OCI-LY1 (cell line): Measurements from ENCODE around the gene AP1M1.

Source experiments
- H2AFZ ChIP-seq: fragments of 200-600 bp; sonication (generic), shearing (Covaris generic); 2 replicates; pipeline ENCODE4 v1.6.0; 2014; ENCODE audit warnings: antibody characterized with exemption, mild to moderate bottlenecking, low read length
- H3F3A ChIP-seq: fragments of 200-600 bp; sonication (generic), shearing (Covaris generic); 2 replicates; pipeline ENCODE4 v1.6.0; 2014; ENCODE audit warnings: mild to moderate bottlenecking, antibody characterized with exemption, low read length, moderate library complexity; ENCODE audit not compliant: insufficient read depth
- H3K27ac ChIP-seq: fragments of 200-600 bp; sonication (generic); 2 replicates; pipeline ENCODE4 v1.5.1; 2014; ENCODE audit warnings: low read length, mixed run types, mild to moderate bottlenecking, low read depth; ENCODE audit not compliant: poor library complexity, severe bottlenecking
- H3K27me3 ChIP-seq: fragments of 200-600 bp; sonication (generic); 2 replicates; pipeline ENCODE4 v1.6.0; 2014; ENCODE audit warnings: antibody characterized with exemption, mild to moderate bottlenecking, low read length, moderate library complexity; ENCODE audit not compliant: insufficient read depth
- H3K36me3 ChIP-seq: fragments of 200-600 bp; sonication (generic); 2 replicates; pipeline ENCODE4 v1.6.1; 2014; ENCODE audit warnings: mild to moderate bottlenecking, antibody characterized with exemption, low read length, moderate library complexity, mixed read lengths; ENCODE audit not compliant: insufficient read depth
- H3K4me1 ChIP-seq: fragments of 200-600 bp; sonication (generic); 2 replicates; pipeline ENCODE4 v1.5.1; 2014; ENCODE audit warnings: mild to moderate bottlenecking, low read length, moderate library complexity; ENCODE audit not compliant: insufficient read depth, severe bottlenecking
- H3K4me2 ChIP-seq: fragments of 200-600 bp; sonication (generic), shearing (Covaris generic); 2 replicates; pipeline ENCODE4 v1.6.1; 2014; ENCODE audit warnings: low read length
- H3K4me3 ChIP-seq: fragments of 200-600 bp; sonication (generic); 2 replicates; pipeline ENCODE4 v1.5.1; 2014; ENCODE audit warnings: low read length, low read depth, mild to moderate bottlenecking, mixed read lengths; ENCODE audit not compliant: poor library complexity, severe bottlenecking
- H3K79me2 ChIP-seq: fragments of 200-600 bp; shearing (Covaris generic); 2 replicates; pipeline ENCODE4 v1.6.1; 2016; ENCODE audit warnings: mixed run types, low read length, mixed read lengths; ENCODE audit not compliant: insufficient read depth
- H3K9ac ChIP-seq: fragments of 200-600 bp; sonication (generic), shearing (Covaris generic); 2 replicates; pipeline ENCODE4 v1.6.1; 2014; ENCODE audit warnings: mild to moderate bottlenecking, low read length, mixed read lengths
- H3K9me2 ChIP-seq: fragments of 200-600 bp; sonication (generic), shearing (Covaris generic); 2 replicates; pipeline ENCODE4 v1.6.1; 2014; ENCODE audit warnings: low read depth, mild to moderate bottlenecking, low read length, mixed read lengths
- H3K9me3 ChIP-seq: fragments of 200-600 bp; shearing (Covaris generic); 2 replicates; pipeline ENCODE4 v1.6.1; 2014; ENCODE audit warnings: low read length, mixed read lengths
- H4K20me1 ChIP-seq: fragments of 200-600 bp; sonication (generic), shearing (Covaris generic); 2 replicates; pipeline ENCODE4 v1.6.0; 2016; ENCODE audit warnings: mild to moderate bottlenecking, low read length; ENCODE audit not compliant: insufficient read depth
- EZH2 ChIP-seq: fragments of 200-600 bp; sonication (generic), shearing (Covaris generic); IDR thresholded peaks from 2 replicates; pipeline ENCODE4 v1.8.0; 2017; ENCODE audit warnings: borderline replicate concordance, mixed run types, mild to moderate bottlenecking, antibody characterized with exemption, low read length, moderate library complexity, mixed read lengths
- TF ChIP-seq, protein P1 (sequence below): fragments of 200-600 bp; sonication (generic), shearing (Covaris generic); IDR thresholded peaks from 2 replicates; pipeline ENCODE4 v1.5.1; 2017; ENCODE audit warnings: mild to moderate bottlenecking, antibody characterized with exemption, low read length, moderate library complexity, mixed read lengths

Gene AP1M1

DNA sequence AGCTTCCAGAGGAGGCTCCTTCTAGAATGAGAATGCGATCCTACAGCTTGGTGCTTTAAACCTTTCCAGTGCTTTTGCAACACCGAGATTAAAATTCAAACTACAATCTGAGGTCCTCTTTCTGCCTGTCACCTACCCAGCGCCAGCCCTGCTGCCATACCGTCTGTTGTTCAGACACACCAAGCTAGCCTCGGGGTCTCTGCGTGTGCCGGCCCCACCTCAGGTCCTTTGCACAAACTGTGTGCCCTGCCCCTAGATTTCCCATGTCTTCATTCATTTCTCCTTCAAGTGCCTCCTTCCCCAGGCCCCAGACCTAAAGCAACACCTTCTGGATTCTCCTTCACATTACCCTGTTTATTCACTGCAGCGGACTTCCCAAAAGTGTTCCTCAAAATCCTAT is 43.2 kb upstream of the AP1M1 start:
- Histone ChIP-seq H3K4me2 (no peak overlapping the region; the same call in 1 of the 2 replicates), H3K27me3 (no peaks in the 10 kb centered on the region), H3K4me3 (no peak overlapping the region), H3K4me1 (peaks cover 24% of the 10 kb centered on the region), H3F3A (no peaks in the 10 kb centered on the region), H3K27ac (peak overlapping the region; percentile 75), H2AFZ (no peak overlapping the region), H4K20me1 (no peaks in the 10 kb centered on the region), H3K9ac (no peak overlapping the region), H3K9me2 (no peaks in the 10 kb centered on the region), H3K79me2 (no peaks in the 10 kb centered on the region), H3K36me3 (peaks cover 84% of the 10 kb centered on the region), H3K9me3 (no peaks in the 10 kb centered on the region)
- TF ChIP-seq, protein P1, sequence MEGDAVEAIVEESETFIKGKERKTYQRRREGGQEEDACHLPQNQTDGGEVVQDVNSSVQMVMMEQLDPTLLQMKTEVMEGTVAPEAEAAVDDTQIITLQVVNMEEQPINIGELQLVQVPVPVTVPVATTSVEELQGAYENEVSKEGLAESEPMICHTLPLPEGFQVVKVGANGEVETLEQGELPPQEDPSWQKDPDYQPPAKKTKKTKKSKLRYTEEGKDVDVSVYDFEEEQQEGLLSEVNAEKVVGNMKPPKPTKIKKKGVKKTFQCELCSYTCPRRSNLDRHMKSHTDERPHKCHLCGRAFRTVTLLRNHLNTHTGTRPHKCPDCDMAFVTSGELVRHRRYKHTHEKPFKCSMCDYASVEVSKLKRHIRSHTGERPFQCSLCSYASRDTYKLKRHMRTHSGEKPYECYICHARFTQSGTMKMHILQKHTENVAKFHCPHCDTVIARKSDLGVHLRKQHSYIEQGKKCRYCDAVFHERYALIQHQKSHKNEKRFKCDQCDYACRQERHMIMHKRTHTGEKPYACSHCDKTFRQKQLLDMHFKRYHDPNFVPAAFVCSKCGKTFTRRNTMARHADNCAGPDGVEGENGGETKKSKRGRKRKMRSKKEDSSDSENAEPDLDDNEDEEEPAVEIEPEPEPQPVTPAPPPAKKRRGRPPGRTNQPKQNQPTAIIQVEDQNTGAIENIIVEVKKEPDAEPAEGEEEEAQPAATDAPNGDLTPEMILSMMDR = no peak
- TF ChIP-seq EZH2 = no peak

DNA sequence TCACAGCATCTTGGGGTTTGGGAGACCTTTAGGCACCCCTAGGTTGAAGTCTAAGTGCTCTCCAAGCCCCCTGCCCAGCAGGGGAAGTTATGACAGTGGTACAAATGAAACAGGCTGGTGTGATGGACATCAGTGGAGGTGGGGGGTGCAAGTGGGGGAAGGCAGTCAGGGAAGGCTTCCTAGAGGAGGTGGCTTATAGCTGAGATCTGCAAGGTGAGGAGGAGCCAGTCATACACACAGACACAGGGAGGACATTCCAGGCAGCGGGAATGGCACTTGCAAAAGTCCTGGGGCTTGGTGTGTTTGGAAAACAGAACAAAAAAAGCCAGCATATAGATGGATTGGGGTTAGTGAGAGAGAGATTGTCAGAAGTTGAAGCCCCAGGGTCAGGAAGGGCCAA is 42.6 kb upstream of the AP1M1 start:
- Histone ChIP-seq H3K9me3 (no peaks in the 10 kb centered on the region), H3K79me2 (no peaks in the 10 kb centered on the region), H3K9me2 (no peaks in the 10 kb centered on the region), H3K4me3 (no peak overlapping the region), H3K36me3 (peaks cover 79% of the 10 kb centered on the region), H3K27ac (peak overlapping the region; percentile 75), H4K20me1 (no peaks in the 10 kb centered on the region), H3K4me1 (peaks cover 18% of the 10 kb centered on the region), H3K9ac (no peak overlapping the region; the same call in 1 of the 2 replicates), H3K27me3 (no peaks in the 10 kb centered on the region), H3K4me2 (no peak overlapping the region; the same call in 1 of the 2 replicates), H3F3A (no peaks in the 10 kb centered on the region), H2AFZ (no peak overlapping the region)
- TF ChIP-seq, protein P1 = no peak
- no peak for TF ChIP-seq EZH2

DNA sequence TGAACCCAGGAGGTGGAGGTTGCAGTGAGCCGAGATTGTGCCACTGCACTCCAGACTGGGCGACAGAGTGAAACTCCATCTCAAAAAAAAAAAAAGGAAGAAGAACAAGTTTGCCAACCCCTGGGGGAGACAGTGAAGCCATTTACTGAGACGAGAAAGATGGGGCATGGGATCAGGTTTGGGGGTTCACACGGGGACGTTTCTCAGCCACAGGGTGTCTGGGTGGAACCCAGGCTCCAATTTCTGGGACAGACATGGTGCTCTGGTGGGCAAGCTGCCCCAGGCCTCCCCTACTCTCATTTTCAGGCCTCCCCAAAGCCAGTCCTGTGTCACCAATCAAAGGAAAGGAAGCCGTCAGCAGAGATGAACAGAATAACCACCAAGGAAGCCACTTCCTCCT is 40.8 kb upstream of the AP1M1 start:
- H3K4me3 ChIP-seq = no peak overlapping the region
- H3K9ac ChIP-seq = no peak overlapping the region
- H3K9me3 ChIP-seq = no peaks in the 10 kb centered on the region
- H3K9me2 ChIP-seq = no peaks in the 10 kb centered on the region
- peaks cover 18% of the 10 kb centered on the region for H3K4me1 ChIP-seq
- no peaks in the 10 kb centered on the region for H3K79me2 ChIP-seq
- H3F3A ChIP-seq = no peaks in the 10 kb centered on the region
- no peak overlapping the region for H3K4me2 ChIP-seq
- H3K27me3 ChIP-seq = no peaks in the 10 kb centered on the region
- H4K20me1 ChIP-seq = no peaks in the 10 kb centered on the region
- no peak overlapping the region for H2AFZ ChIP-seq
- H3K27ac ChIP-seq = no peak overlapping the region
- H3K36me3 ChIP-seq = peaks cover 61% of the 10 kb centered on the region
- TF ChIP-seq EZH2 = no peak
- TF ChIP-seq, protein P1 = no peak
